Adrenal gland (tissue), 5 donors: ENCODE measurements around the gene FGF3.

Source experiments
- CTCF ChIP-seq, 6 experiments: fragments of 450-650 bp in 4 of 6; fragments of 200-600 bp in 2 of 6; sonication (generic) in 1 of 6; IDR thresholded peaks; 1 replicate in 5 of 6; 2 replicates in 1 of 6; pipeline versions ENCODE4 v1.5.1 to v1.8.0; 2016 to 2021; ENCODE audit warnings: antibody characterized with exemption in 6 of 6, mild to moderate bottlenecking in 2 of 6, moderate library complexity in 1 of 6
- POLR2A ChIP-seq, 2 donors: fragments of 450-650 bp; IDR thresholded peaks; one replicate each; pipeline ENCODE4 v1.6.1; 2017; ENCODE audit warnings: antibody characterized with exemption in 2 of 2, mild to moderate bottlenecking in 2 of 2, moderate library complexity in 1 of 2
- donor health status: DM: no; HTN: no; CAD: no.

GRCh38 chr11:69778373-69778772 is 40.8 kb downstream of the FGF3 start:
- TF ChIP-seq POLR2A (IDR thresholded peaks at IDR 0.05) = no peak
- TF ChIP-seq CTCF (IDR thresholded peaks at IDR 0.05) = no peak
